ENCODE measurements around the gene ULK4.

DNA sequence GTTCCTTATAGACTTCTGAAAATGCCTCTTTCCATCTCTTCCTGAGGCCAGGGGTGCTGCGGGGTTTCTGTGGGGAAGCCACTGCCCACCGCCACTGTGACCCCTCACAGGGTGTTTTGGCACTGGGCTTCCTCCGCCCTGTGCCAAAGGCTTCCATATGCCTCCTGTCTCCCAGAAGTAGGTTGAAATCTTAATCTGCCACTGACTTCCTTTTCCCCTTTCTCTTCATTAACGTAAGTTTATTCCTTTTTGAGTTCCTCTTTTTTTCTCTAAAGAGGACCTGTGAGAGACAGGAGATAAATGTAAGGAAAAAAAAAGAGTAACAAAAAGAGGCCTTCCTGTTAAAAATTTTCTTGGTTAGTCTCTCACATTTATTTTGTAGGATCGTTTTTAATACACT, 542.1 kb downstream of the ULK4 start:
- TF ChIP-seq, protein P1, sequence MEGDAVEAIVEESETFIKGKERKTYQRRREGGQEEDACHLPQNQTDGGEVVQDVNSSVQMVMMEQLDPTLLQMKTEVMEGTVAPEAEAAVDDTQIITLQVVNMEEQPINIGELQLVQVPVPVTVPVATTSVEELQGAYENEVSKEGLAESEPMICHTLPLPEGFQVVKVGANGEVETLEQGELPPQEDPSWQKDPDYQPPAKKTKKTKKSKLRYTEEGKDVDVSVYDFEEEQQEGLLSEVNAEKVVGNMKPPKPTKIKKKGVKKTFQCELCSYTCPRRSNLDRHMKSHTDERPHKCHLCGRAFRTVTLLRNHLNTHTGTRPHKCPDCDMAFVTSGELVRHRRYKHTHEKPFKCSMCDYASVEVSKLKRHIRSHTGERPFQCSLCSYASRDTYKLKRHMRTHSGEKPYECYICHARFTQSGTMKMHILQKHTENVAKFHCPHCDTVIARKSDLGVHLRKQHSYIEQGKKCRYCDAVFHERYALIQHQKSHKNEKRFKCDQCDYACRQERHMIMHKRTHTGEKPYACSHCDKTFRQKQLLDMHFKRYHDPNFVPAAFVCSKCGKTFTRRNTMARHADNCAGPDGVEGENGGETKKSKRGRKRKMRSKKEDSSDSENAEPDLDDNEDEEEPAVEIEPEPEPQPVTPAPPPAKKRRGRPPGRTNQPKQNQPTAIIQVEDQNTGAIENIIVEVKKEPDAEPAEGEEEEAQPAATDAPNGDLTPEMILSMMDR (IDR thresholded peaks at IDR 0.05; ENCODE audit: low read depth, low read length, poor library complexity, severe bottlenecking) = no peak
- no peak for TF ChIP-seq EZH2phosphoT487 (IDR thresholded peaks at IDR 0.05; ENCODE audit: borderline replicate concordance, low read length)

Measured in DOHH2 (cell line).